K562 (cell line): ENCODE measurements around the gene ATP1A3. TPM values are rescaled to one million over a fixed set of nuclear protein-coding genes. Genes with fewer than 3 reads are reported as not detected.

Experiments used
- ATAC-seq: fragments of 200-7000 bp; cut with Tn5 transposase; 3 replicates; pipeline ENCODE4 v1.9.1; 2020; ENCODE audit warnings: moderate library complexity
- Bru-seq: library from RNA; stranded (reverse); fragments of 400-500 nt; gene quantifications from one replicate; lab custom pipeline; 2021; lab: Mats Ljungman, UMichigan
- BruChase-seq, 2 experiments: library from RNA; stranded (reverse); fragments of 400-500 nt; gene quantifications; one replicate each; lab custom pipeline; 2021; lab: Mats Ljungman, UMichigan
- BruUV-seq: library from RNA; stranded (reverse); fragments of 400-500 nt; replicated peaks from 2 replicates; lab custom pipeline; 2021; lab: Mats Ljungman, UMichigan
- CTCF ChIA-PET: fragments of 300-600 bp; formaldehyde crosslinking; extraction: SDS; loops from one replicate; lab custom pipeline; 2021; ENCODE audit warnings: low intra/inter-chr PET ratio; lab: Yijun Ruan, JAX
- POLR2A ChIA-PET: fragments of 300-600, 350-650 bp; sonication (Branson Sonifier 250); formaldehyde crosslinking; extraction: SDS; loops from one replicate; lab custom pipeline; 2021; ENCODE audit warnings: antibody characterized with exemption, inconsistent platforms; lab: Yijun Ruan, JAX
- DNase-seq, 4 experiments: peaks; one replicate each; pipeline versions ENCODE4 v3.0.0 to v3.0.0-alpha.2; 2011 to 2018; ENCODE audit warnings: low spot score in 3 of 4, mixed read lengths in 3 of 4; ENCODE audit errors: extremely low read depth in 1 of 4
- FAIRE-seq: peaks from 2 replicates; lab custom pipeline; 2011; peaks lifted over from hg19 to GRCh38; lab: Jason Lieb, UNC
- H2AFZ ChIP-seq: 2 replicates; pipeline ENCODE4 v1.6.0; 2011; ENCODE audit warnings: low read depth, low read length, control low read depth, inconsistent platforms
- H3K27ac ChIP-seq: fragments of 200-600 bp; 3 replicates; pipeline ENCODE4 v1.8.0; 2011; ENCODE audit warnings: low read depth, mild to moderate bottlenecking, control low read depth, inconsistent platforms, low read length, moderate library complexity, mixed read lengths; ENCODE audit errors: extremely low read depth
- H3K27me3 ChIP-seq, 2 experiments: fragments of 300-600 bp in 1 of 2; 2 replicates in 1 of 2; 3 replicates in 1 of 2; pipeline versions ENCODE4 v1.6.0 to v1.8.0; 2011; ENCODE audit warnings: inconsistent platforms in 2 of 2, low read length in 2 of 2, mild to moderate bottlenecking in 1 of 2, mixed read lengths in 1 of 2, moderate library complexity in 1 of 2; ENCODE audit not compliant: control insufficient read depth in 2 of 2, insufficient read depth in 2 of 2
- H3K36me3 ChIP-seq: fragments of 300-600 bp; 3 replicates; pipeline ENCODE4 v1.8.0; 2011; ENCODE audit warnings: mild to moderate bottlenecking, low read length, inconsistent platforms; ENCODE audit not compliant: control insufficient read depth, insufficient read depth
- H3K4me1 ChIP-seq, 2 experiments: fragments of 200-600 bp in 1 of 2; replicated peaks in 1 of 2; 2 replicates in 1 of 2; 3 replicates in 1 of 2; pipeline versions ENCODE4 v1.5.1 to v1.8.0; 2011; ENCODE audit warnings: inconsistent platforms in 2 of 2, low read length in 2 of 2, mild to moderate bottlenecking in 1 of 2, mixed read lengths in 1 of 2, moderate library complexity in 1 of 2; ENCODE audit not compliant: control insufficient read depth in 2 of 2, insufficient read depth in 2 of 2
- H3K4me2 ChIP-seq: 2 replicates; pipeline ENCODE4 v1.6.1; 2011; ENCODE audit warnings: low read length, control low read depth, inconsistent platforms, mixed read lengths; ENCODE audit not compliant: insufficient read depth
- H3K4me3 ChIP-seq: fragments of 200-600 bp; sonication (generic), shearing (Covaris generic); 2 replicates; pipeline ENCODE4 v1.5.1; 2016; ENCODE audit warnings: control low read depth, inconsistent platforms
- H3K79me2 ChIP-seq: fragments of 200-600 bp; 3 replicates; pipeline ENCODE4 v1.8.0; 2011; ENCODE audit warnings: low read length, inconsistent platforms; ENCODE audit not compliant: control insufficient read depth, insufficient read depth
- H3K9ac ChIP-seq, 2 experiments: 2 replicates each; pipeline versions ENCODE4 v1.6.0 to v1.6.1; 2011; ENCODE audit warnings: low read depth in 2 of 2, low read length in 2 of 2, control low read depth in 1 of 2, inconsistent platforms in 1 of 2, mild to moderate bottlenecking in 1 of 2, mixed read lengths in 1 of 2; ENCODE audit not compliant: insufficient read depth in 1 of 2
- H3K9me1 ChIP-seq: one replicate; pipeline ENCODE4 v1.6.0; 2011; ENCODE audit warnings: inconsistent platforms, mild to moderate bottlenecking, low read length, moderate library complexity; ENCODE audit not compliant: control insufficient read depth, insufficient read depth
- H3K9me3 ChIP-seq: replicated peaks from 2 replicates; pipeline ENCODE4 v1.5.1; 2011; ENCODE audit warnings: low read depth, low read length, inconsistent platforms; ENCODE audit not compliant: control insufficient read depth, insufficient read depth
- H4K20me1 ChIP-seq: replicated peaks from 2 replicates; pipeline ENCODE4 v1.6.1; 2011; ENCODE audit warnings: low read length, inconsistent platforms, mixed read lengths; ENCODE audit not compliant: control insufficient read depth, insufficient read depth
- ATF1 ChIP-seq, 2 experiments: fragments of 450-650 bp in 1 of 2; IDR thresholded peaks; 2 replicates each; pipeline ENCODE4 v1.6.1; 2016; ENCODE audit warnings: missing compliant biosample characterization in 1 of 2, missing genetic modification characterization in 1 of 2
- CEBPB ChIP-seq: fragments of 450-650 bp; IDR thresholded peaks from 2 replicates; pipeline ENCODE4 v1.6.1; 2016; ENCODE audit warnings: missing genetic modification characterization, missing compliant biosample characterization
- CREM ChIP-seq: IDR thresholded peaks from 2 replicates; pipeline ENCODE4 v1.6.1; 2014; ENCODE audit warnings: antibody characterized with exemption, low read depth
- MAZ ChIP-seq, 2 experiments: fragments of 450-650 bp in 1 of 2; sonication (generic) in 1 of 2; formaldehyde crosslinking; IDR thresholded peaks in 1 of 2; conservative IDR thresholded peaks in 1 of 2; 2 replicates each; pipeline versions ENCODE4 v1.4.0 to v1.5.0; 2020; ENCODE audit warnings: mild to moderate bottlenecking in 1 of 2, missing genetic modification reagents in 1 of 2
- NR0B1 ChIP-seq: fragments of 450-650 bp; IDR thresholded peaks from one replicate; pipeline ENCODE4 v1.6.1; 2018; ENCODE audit warnings: mild to moderate bottlenecking, moderate library complexity; ENCODE audit not compliant: partially characterized antibody
- PKNOX1 ChIP-seq: fragments of 450-650 bp; IDR thresholded peaks from 2 replicates; pipeline ENCODE4 v1.6.1; 2016
- POLR2A ChIP-seq: fragments of 450-650 bp; conservative IDR thresholded peaks from 2 replicates; pipeline ENCODE4 v1.6.1; 2016
- PPARD ChIP-seq: fragments of 250-450 bp; sonication (Bioruptor Pico); IDR thresholded peaks from 2 replicates; pipeline ENCODE4 v1.8.0; 2022; ENCODE audit warnings: inconsistent platforms, mild to moderate bottlenecking, moderate library complexity
- RBM25 ChIP-seq: fragments of 200-400 bp; formaldehyde crosslinking; IDR thresholded peaks from 2 replicates; pipeline ENCODE4 v1.6.1; 2018; ENCODE audit warnings: low read length, low read depth, moderate library complexity; ENCODE audit not compliant: severe bottlenecking
- TFAP4 ChIP-seq: sonication (generic); formaldehyde crosslinking; IDR thresholded peaks from 2 replicates; pipeline ENCODE4 v1.8.0; 2022; ENCODE audit warnings: missing genetic modification reagents, mild to moderate bottlenecking, moderate library complexity, borderline replicate concordance
- ZBTB17 ChIP-seq: fragments of 450-650 bp; formaldehyde crosslinking; IDR thresholded peaks from 2 replicates; pipeline ENCODE4 v1.4.0; 2020; ENCODE audit warnings: mild to moderate bottlenecking
- ZNF12 ChIP-seq: sonication (generic); formaldehyde crosslinking; IDR thresholded peaks from 2 replicates; pipeline ENCODE4 v1.4.0; 2020; ENCODE audit warnings: mild to moderate bottlenecking, missing genetic modification reagents
- ZNF431 ChIP-seq: sonication (generic); formaldehyde crosslinking; IDR thresholded peaks from 2 replicates; pipeline ENCODE4 v1.8.0; 2022; ENCODE audit warnings: mild to moderate bottlenecking, missing genetic modification reagents
- WGBS: fragments of 100-300 bp; shearing (Covaris generic); methylation state at CpG from one replicate; pipeline ENCODE4 v1.1.6; 2016; ENCODE audit warnings: low coverage, mixed read lengths; ENCODE audit not compliant: insufficient coverage; ENCODE audit errors: missing lambda C conversion rate; 5-methylcytosine and 5-hydroxymethylcytosine counted together
- in situ Hi-C: fragments of 300-500 bp; cut with MboI; formaldehyde crosslinking; loops from 4 replicates; pipeline ENCODE4 v1.15.0; 2018; ENCODE audit warnings: inconsistent platforms, mixed read lengths
- intact Hi-C: fragments of 100-400 bp; cut with micrococcal nuclease; formaldehyde crosslinking; loops from 2 replicates; pipeline ENCODE4 v1.14.2; 2022
- long read RNA-seq, 3 experiments: library from polyadenylated mRNA in 2 of 3; library from RNA in 1 of 3; unstranded in 2 of 3; stranded (forward) in 1 of 3; transcript quantifications; one replicate each; pipeline ENCODE4 v2.0.0, GENCODE V29; 2019 to 2022
- polyA minus RNA-seq, 3 experiments: library from RNA; depleted of rRNA, polyadenylated mRNA; stranded (reverse); fragments of >200 nt; gene quantifications; 2 replicates each; pipeline ENCODE4 v1.2.3, GENCODE V29; 2011
- polyA plus RNA-seq, 8 experiments: library from polyadenylated mRNA; depleted of rRNA in 4 of 8; stranded (reverse) in 5 of 8; unstranded in 3 of 8; fragments of >200 nt; fragmentation: Nextera tagmentation in 2 of 8; fragmentation: Illumina TruSeq in 1 of 8; extraction: Ambion mirVana in 2 of 8; extraction: Trizol in 1 of 8; gene quantifications; 2 replicates each; pipeline versions ENCODE4 v1.2.1 to v1.2.3, GENCODE V29; 2011 to 2014; ENCODE audit warnings: inconsistent platforms in 1 of 8, missing spikeins in 1 of 8
- total RNA-seq, 7 experiments: library from RNA; depleted of rRNA in 6 of 7; stranded (reverse); fragments of >200 nt in 6 of 7; fragmentation: Illumina TruSeq in 2 of 7; extraction: Trizol in 2 of 7; gene quantifications; 2 replicates each; pipeline versions ENCODE4 v1.2.1 to v1.2.3, GENCODE V29; 2011 to 2021; ENCODE audit warnings: low replicate concordance in 1 of 7

ATP1A3 gene
- 0.35 and 2.3 TPM in 2 replicates for total RNA-seq (2011; cell fraction: chromatin; rRNA removed; ENCODE audit: low replicate concordance)
- total RNA-seq (2011; cell fraction: nucleolus; rRNA removed), result 0.50 and 0.53 TPM in 2 replicates
- total RNA-seq (2011; cell fraction: nucleoplasm; rRNA removed), result 0.37 TPM in 1 of 2 replicates, not detected in the other
- total RNA-seq (2014; rRNA removed) (0.27 TPM in 1 of 2 replicates, not detected in the other), total RNA-seq (2014; rRNA removed; fragmentation: Illumina TruSeq; extraction: Trizol) (0.03 and 0.04 TPM in 2 replicates), total RNA-seq (2015; rRNA removed; fragmentation: Illumina TruSeq; extraction: Trizol) (0.15 TPM in 1 of 2 replicates, not detected in the other), total RNA-seq (2021) (0.56 and 1.0 TPM in 2 replicates), polyA plus RNA-seq (2011; rRNA removed) (0.01 and 0.03 TPM in 2 replicates), polyA plus RNA-seq (2014; fragmentation: Illumina TruSeq; extraction: Trizol) (0.30 and 0.60 TPM in 2 replicates), polyA plus RNA-seq (2014; fragmentation: Nextera tagmentation; extraction: Ambion mirVana) (not detected), polyA plus RNA-seq (2014; rRNA removed) (0.07 and 0.11 TPM in 2 replicates), polyA minus RNA-seq (2011; rRNA and poly(A)+ RNA removed) (0.06 and 0.11 TPM in 2 replicates), Bru-seq, nascent RNA (percentile 22 among the genes with signal in this experiment), BruChase-seq, experiment 1, labeled RNA remaining after a 2-hour chase (not detected), BruChase-seq, experiment 2, labeled RNA remaining after a 6-hour chase (not detected)
- polyA plus RNA-seq (2011; cell fraction: cytosol; rRNA removed), result 0.03 TPM in 1 of 2 replicates, not detected in the other
- polyA plus RNA-seq (2011; cell fraction: nucleus; rRNA removed), result 0.13 TPM in 1 of 2 replicates, not detected in the other
- polyA plus RNA-seq (2012), result 0.62 and 1.7 TPM in 2 replicates
- 0.19 TPM in 1 of 2 replicates, not detected in the other for polyA minus RNA-seq (2011; cell fraction: cytosol; rRNA and poly(A)+ RNA removed)
- polyA minus RNA-seq (2011; cell fraction: nucleus; rRNA and poly(A)+ RNA removed), result 0.40 TPM in 1 of 2 replicates, not detected in the other
- long read RNA-seq, experiment 1, result 0 reads
- long read RNA-seq, experiment 2, partial matches to known transcripts, result 1 of 1 reads
- long read RNA-seq, experiment 2, other reads (novel, unspliced or antisense), result 0 of 1 reads
- long read RNA-seq, experiment 3, result 0 reads

- Histone ChIP-seq H3K4me3 (peak within 1 kb of the TSS; percentile 29), H3K4me2 (peak within 1 kb of the TSS; percentile 25; the same call in 1 of the 2 replicates), H4K20me1 (peaks cover 8% of the 10 kb centered on the region), H3K9ac (peak within 1 kb of the TSS in 1 of 2 experiments; percentile 10; a peak in 2 of 4 replicates), H3K27ac (no peak within 1 kb of the TSS), H3K9me3 (no peaks in the 10 kb centered on the region), H3K79me2 (no peaks in the 10 kb centered on the region), H2AFZ (peak within 1 kb of the TSS; percentile 45; the same call in 1 of the 2 replicates), H3K4me1 (peaks cover 0 to 40% of the 10 kb centered on the region in 2 experiments; a peak in 2 of 5 replicates), H3K27me3 (peaks cover 9 to 54% of the 10 kb centered on the region in 2 experiments; a peak in 4 of 5 replicates), H3K9me1 (no peaks in the 10 kb centered on the region), H3K36me3 (no peaks in the 10 kb centered on the region)
- intact Hi-C loops, result no loop called here
- ATAC-seq (peak; percentile 93), DNase-seq (peak; percentile 76 to 98 (median 96)), FAIRE-seq (no peak)
- 5% methylated on average over 27 of the region's 84 CpGs for WGBS
- in situ Hi-C loops, result no loop called here
- POLR2A ChIA-PET, result interaction anchor here (0.5 to 0.6 kb wide), 2 partner anchors 10 to 1241 kb away, joined by 3 read pairs; no protein-coding TSS in a partner anchor
- CTCF ChIA-PET, result no interaction called here
- BruUV-seq, result no TSS peak
- TF ChIP-seq TFAP4 (peak; percentile 25; the same call in 1 of the 2 replicates), ZNF431 (no peak), PPARD (no peak), RBM25 (peak; percentile 98), ZBTB17 (CRISPR knock-in tag) (no peak), POLR2A (no peak), ZNF12 (CRISPR knock-in tag) (no peak), PKNOX1 (peak; percentile 95), ATF1 (CRISPR knock-in tag; IDR thresholded peaks at IDR 0.05) (no peak), ATF1 (tag; IDR thresholded peaks at IDR 0.05) (peak; percentile 38; the same call in 1 of the 2 replicates), NR0B1 (no peak), CEBPB (no peak), MAZ (CRISPR knock-in tag; conservative IDR thresholded peaks at IDR 0.05 in 1 of 2, IDR thresholded peaks at IDR 0.05 in 1 of 2) (0 out of 4 replicates have a peak, but pooled peaks of 1 of the 2 experiments have one; percentile 29), CREM (0 out of 2 replicates have a peak, but pooled peaks have one; percentile 9)
Measured at GRCh38 chr19:41993612-41994483, at the start of gene ATP1A3. Gene ATP1A3 (minus strand): TSS chr19:41994230. CDS start chr19:41994076, 154 bp downstream.
